WTC11 (cell line): ENCODE data around the gene MAN2B2. TPM values are rescaled to one million over a fixed set of nuclear protein-coding genes. Genes with fewer than 3 reads are reported as not detected.

Experiments
- ATAC-seq: fragments of 200-7000 bp; cut with Tn5 transposase; 2 replicates; pipeline ENCODE4 v1.10.0; 2021; ENCODE audit warnings: mild to moderate bottlenecking, moderate library complexity
- CTCF ChIA-PET: fragments of 300-600 bp; sonication (Branson Sonifier 250); formaldehyde crosslinking; loops from one replicate; lab custom pipeline; 2021; ENCODE audit warnings: antibody characterized with exemption; lab: Charles Lee
- POLR2A ChIA-PET: fragments of 350-600 bp; sonication (Branson Sonifier 250); formaldehyde crosslinking; loops from one replicate; lab custom pipeline; 2021; ENCODE audit warnings: antibody characterized with exemption; lab: Charles Lee
- DNase-seq: peaks from one replicate; pipeline ENCODE4 v3.0.0; 2021; ENCODE audit warnings: low spot score
- H3K27ac Mint-ChIP-seq: 2 replicates; pipeline ENCODE4 v1.8.0; 2021; ENCODE audit warnings: mixed read lengths
- H3K27me3 Mint-ChIP-seq: 2 replicates; pipeline ENCODE4 v1.8.0; 2021; ENCODE audit warnings: low read depth, mild to moderate bottlenecking, moderate library complexity, mixed read lengths
- H3K36me3 Mint-ChIP-seq: 2 replicates; pipeline ENCODE4 v1.8.0; 2021; ENCODE audit warnings: mixed read lengths
- H3K4me1 Mint-ChIP-seq: 2 replicates; pipeline ENCODE4 v1.8.0; 2022; ENCODE audit warnings: mixed read lengths
- H3K4me3 Mint-ChIP-seq: 2 replicates; pipeline ENCODE4 v1.8.0; 2021; ENCODE audit warnings: mild to moderate bottlenecking, moderate library complexity, mixed read lengths
- H3K9me3 Mint-ChIP-seq: 2 replicates; pipeline ENCODE4 v1.8.0; 2021; ENCODE audit warnings: mixed read lengths
- ERG ChIP-seq: fragments of 250-450 bp; sonication (Bioruptor Pico); IDR thresholded peaks from 2 replicates; pipeline ENCODE4 v1.8.0; 2021; ENCODE audit warnings: mild to moderate bottlenecking
- FOXJ3 ChIP-seq: sonication (generic); formaldehyde crosslinking; IDR thresholded peaks from 2 replicates; pipeline ENCODE4 v1.9.0; 2021; ENCODE audit warnings: missing genetic modification reagents, mild to moderate bottlenecking, borderline replicate concordance
- JAZF1 ChIP-seq: fragments of 250-450 bp; sonication (Bioruptor Pico); IDR thresholded peaks from 2 replicates; pipeline ENCODE4 v1.9.0; 2021; ENCODE audit warnings: moderate library complexity, mild to moderate bottlenecking, inconsistent platforms
- JUN ChIP-seq: sonication (generic); formaldehyde crosslinking; IDR thresholded peaks from 2 replicates; pipeline ENCODE4 v1.8.0; 2023; ENCODE audit warnings: mild to moderate bottlenecking, missing genetic modification reagents
- MLX ChIP-seq: sonication (generic); formaldehyde crosslinking; IDR thresholded peaks from 2 replicates; pipeline ENCODE4 v1.8.1; 2023; ENCODE audit warnings: mild to moderate bottlenecking, missing genetic modification reagents, moderate library complexity
- NFATC4 ChIP-seq: fragments of 250-450 bp; sonication (Bioruptor Pico); IDR thresholded peaks from 2 replicates; pipeline ENCODE4 v1.9.0; 2021; ENCODE audit warnings: mild to moderate bottlenecking
- PRRX2 ChIP-seq: fragments of 250-450 bp; sonication (Bioruptor Pico); IDR thresholded peaks from 2 replicates; pipeline ENCODE4 v1.8.0; 2021; ENCODE audit warnings: mild to moderate bottlenecking
- SMAD4 ChIP-seq: sonication (generic); formaldehyde crosslinking; IDR thresholded peaks from 2 replicates; pipeline ENCODE4 v1.8.0; 2022; ENCODE audit warnings: mild to moderate bottlenecking, missing genetic modification reagents
- TCF7 ChIP-seq: sonication (generic); formaldehyde crosslinking; IDR thresholded peaks from 2 replicates; pipeline ENCODE4 v1.8.0; 2022; ENCODE audit warnings: mild to moderate bottlenecking, low read depth, missing genetic modification reagents, moderate library complexity
- TEAD4 ChIP-seq: sonication (generic); formaldehyde crosslinking; IDR thresholded peaks from 2 replicates; pipeline ENCODE4 v1.8.0; 2022; ENCODE audit warnings: mild to moderate bottlenecking, missing genetic modification reagents
- TP53 ChIP-seq: sonication (generic); formaldehyde crosslinking; IDR thresholded peaks from 2 replicates; pipeline ENCODE4 v1.8.1; 2023; ENCODE audit warnings: mild to moderate bottlenecking, missing genetic modification reagents
- ZBTB21 ChIP-seq: sonication (generic); formaldehyde crosslinking; IDR thresholded peaks from 2 replicates; pipeline ENCODE4 v1.8.1; 2023; ENCODE audit warnings: mild to moderate bottlenecking, missing genetic modification reagents, borderline replicate concordance
- ZNF219 ChIP-seq: sonication (generic); formaldehyde crosslinking; IDR thresholded peaks from 2 replicates; pipeline ENCODE4 v1.8.0; 2023; ENCODE audit warnings: missing genetic modification reagents, mild to moderate bottlenecking, borderline replicate concordance
- ZNF263 ChIP-seq: sonication (generic); formaldehyde crosslinking; IDR thresholded peaks from 2 replicates; pipeline ENCODE4 v1.8.1; 2022; ENCODE audit warnings: low read depth, mild to moderate bottlenecking, moderate library complexity, missing genetic modification reagents
- ZNF396 ChIP-seq: fragments of 250-450 bp; sonication (Bioruptor Pico); IDR thresholded peaks from 2 replicates; pipeline ENCODE4 v1.8.0; 2021; ENCODE audit warnings: mild to moderate bottlenecking, moderate library complexity, borderline replicate concordance
- ZNF416 ChIP-seq: fragments of 250-450 bp; sonication (Bioruptor Pico); IDR thresholded peaks from 2 replicates; pipeline ENCODE4 v1.9.0; 2021; ENCODE audit warnings: mild to moderate bottlenecking, inconsistent platforms
- ZNF512 ChIP-seq: sonication (generic); formaldehyde crosslinking; IDR thresholded peaks from 2 replicates; pipeline ENCODE4 v1.8.1; 2022; ENCODE audit warnings: missing genetic modification reagents, borderline replicate concordance
- total RNA-seq: library from RNA; stranded (reverse); gene quantifications from 3 replicates; pipeline ENCODE4 v1.2.3, GENCODE V29; 2021
- TF ChIP-seq, protein P1 (sequence below): fragments of 250-450 bp; sonication (Bioruptor Pico); IDR thresholded peaks from 2 replicates; pipeline ENCODE4 v1.9.0; 2021; ENCODE audit warnings: moderate library complexity, mild to moderate bottlenecking, inconsistent platforms, borderline replicate concordance
- TF ChIP-seq, protein P2 (sequence below): fragments of 250-450 bp; sonication (Bioruptor Pico); IDR thresholded peaks from 2 replicates; pipeline ENCODE4 v1.9.0; 2021; ENCODE audit warnings: mild to moderate bottlenecking
- TF ChIP-seq, protein P3 (sequence below): sonication (generic); formaldehyde crosslinking; IDR thresholded peaks from 2 replicates; pipeline ENCODE4 v1.8.0; 2022; ENCODE audit warnings: missing genetic modification reagents
- TF ChIP-seq, protein P4 (sequence below): sonication (generic); formaldehyde crosslinking; IDR thresholded peaks from 2 replicates; pipeline ENCODE4 v1.8.1; 2022; ENCODE audit warnings: mild to moderate bottlenecking, moderate library complexity, missing genetic modification reagents
- TF ChIP-seq, protein P5 (sequence below): sonication (generic); formaldehyde crosslinking; IDR thresholded peaks from 2 replicates; pipeline ENCODE4 v1.8.0; 2023; ENCODE audit warnings: missing genetic modification reagents

MAN2B2 gene
- total RNA-seq, 1 experiment from 2014 or later, result 6.3 TPM

- peaks cover 8% of the 10 kb centered on the region for H3K9me3 Mint-ChIP-seq
- no peak for DNase-seq
- no peaks in the 10 kb centered on the region for H3K36me3 Mint-ChIP-seq
- H3K4me1 Mint-ChIP-seq, result no peaks in the 10 kb centered on the region
- no peak for ATAC-seq
- H3K4me3 Mint-ChIP-seq, result no peak overlapping the region
- no peaks in the 10 kb centered on the region; the same call in 1 of the 2 replicates for H3K27me3 Mint-ChIP-seq
- no peak overlapping the region for H3K27ac Mint-ChIP-seq
- TF ChIP-seq, protein P1, sequence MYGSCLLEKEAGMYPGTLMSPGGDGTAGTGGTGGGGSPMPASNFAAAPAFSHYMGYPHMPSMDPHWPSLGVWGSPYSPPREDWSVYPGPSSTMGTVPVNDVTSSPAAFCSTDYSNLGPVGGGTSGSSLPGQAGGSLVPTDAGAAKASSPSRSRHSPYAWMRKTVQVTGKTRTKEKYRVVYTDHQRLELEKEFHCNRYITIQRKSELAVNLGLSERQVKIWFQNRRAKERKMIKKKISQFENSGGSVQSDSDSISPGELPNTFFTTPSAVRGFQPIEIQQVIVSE, result no peak
- CTCF ChIA-PET, result interaction anchor here (0.9 to 1.1 kb wide), 2 partner anchors 9 to 11 kb away, joined by 4 read pairs; no protein-coding TSS in a partner anchor
- POLR2A ChIA-PET, result no interaction called here
Observed at GRCh38 chr4:6535329-6535692, 39.7 kb upstream of the MAN2B2 start.

DNA sequence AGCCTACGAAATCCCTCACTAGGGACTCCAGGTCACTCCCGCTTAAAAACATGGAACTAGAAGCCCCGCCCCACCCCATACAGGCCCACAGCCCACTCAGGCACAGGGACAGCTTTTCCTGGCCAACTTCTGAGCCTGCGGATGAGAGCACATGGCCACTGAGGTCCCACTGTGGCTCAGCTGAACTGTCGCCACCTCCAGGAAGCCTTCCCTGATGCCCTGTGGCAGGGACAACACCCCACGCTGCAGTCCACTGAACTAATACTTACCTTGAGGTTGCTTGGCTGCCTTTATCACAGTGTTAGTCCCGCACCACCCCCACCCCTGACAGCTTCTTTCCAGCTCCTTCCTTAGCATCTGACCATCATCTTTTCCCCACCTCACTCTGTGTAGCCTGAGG is 39.3 kb upstream of the MAN2B2 start:
- Mint-ChIP-seq H3K27me3 (no peaks in the 10 kb centered on the region; the same call in 1 of the 2 replicates), H3K4me3 (no peak overlapping the region), H3K9me3 (peaks cover 12% of the 10 kb centered on the region), H3K27ac (no peak overlapping the region), H3K4me1 (no peaks in the 10 kb centered on the region), H3K36me3 (no peaks in the 10 kb centered on the region)
- TF ChIP-seq ZNF219, result no peak
- no peak for TF ChIP-seq FOXJ3 (CRISPR knock-in tag)
- TF ChIP-seq ERG (CRISPR knock-in tag), result no peak
- TF ChIP-seq ZNF396 (CRISPR knock-in tag), result no peak
- TF ChIP-seq, protein P2, sequence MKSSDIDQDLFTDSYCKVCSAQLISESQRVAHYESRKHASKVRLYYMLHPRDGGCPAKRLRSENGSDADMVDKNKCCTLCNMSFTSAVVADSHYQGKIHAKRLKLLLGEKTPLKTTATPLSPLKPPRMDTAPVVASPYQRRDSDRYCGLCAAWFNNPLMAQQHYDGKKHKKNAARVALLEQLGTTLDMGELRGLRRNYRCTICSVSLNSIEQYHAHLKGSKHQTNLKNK, result no peak
- TF ChIP-seq TEAD4 (CRISPR knock-in tag), result no peak
- no peak for TF ChIP-seq PRRX2 (CRISPR knock-in tag)
- TF ChIP-seq TP53 (CRISPR knock-in tag), result no peak
- TF ChIP-seq, protein P3, sequence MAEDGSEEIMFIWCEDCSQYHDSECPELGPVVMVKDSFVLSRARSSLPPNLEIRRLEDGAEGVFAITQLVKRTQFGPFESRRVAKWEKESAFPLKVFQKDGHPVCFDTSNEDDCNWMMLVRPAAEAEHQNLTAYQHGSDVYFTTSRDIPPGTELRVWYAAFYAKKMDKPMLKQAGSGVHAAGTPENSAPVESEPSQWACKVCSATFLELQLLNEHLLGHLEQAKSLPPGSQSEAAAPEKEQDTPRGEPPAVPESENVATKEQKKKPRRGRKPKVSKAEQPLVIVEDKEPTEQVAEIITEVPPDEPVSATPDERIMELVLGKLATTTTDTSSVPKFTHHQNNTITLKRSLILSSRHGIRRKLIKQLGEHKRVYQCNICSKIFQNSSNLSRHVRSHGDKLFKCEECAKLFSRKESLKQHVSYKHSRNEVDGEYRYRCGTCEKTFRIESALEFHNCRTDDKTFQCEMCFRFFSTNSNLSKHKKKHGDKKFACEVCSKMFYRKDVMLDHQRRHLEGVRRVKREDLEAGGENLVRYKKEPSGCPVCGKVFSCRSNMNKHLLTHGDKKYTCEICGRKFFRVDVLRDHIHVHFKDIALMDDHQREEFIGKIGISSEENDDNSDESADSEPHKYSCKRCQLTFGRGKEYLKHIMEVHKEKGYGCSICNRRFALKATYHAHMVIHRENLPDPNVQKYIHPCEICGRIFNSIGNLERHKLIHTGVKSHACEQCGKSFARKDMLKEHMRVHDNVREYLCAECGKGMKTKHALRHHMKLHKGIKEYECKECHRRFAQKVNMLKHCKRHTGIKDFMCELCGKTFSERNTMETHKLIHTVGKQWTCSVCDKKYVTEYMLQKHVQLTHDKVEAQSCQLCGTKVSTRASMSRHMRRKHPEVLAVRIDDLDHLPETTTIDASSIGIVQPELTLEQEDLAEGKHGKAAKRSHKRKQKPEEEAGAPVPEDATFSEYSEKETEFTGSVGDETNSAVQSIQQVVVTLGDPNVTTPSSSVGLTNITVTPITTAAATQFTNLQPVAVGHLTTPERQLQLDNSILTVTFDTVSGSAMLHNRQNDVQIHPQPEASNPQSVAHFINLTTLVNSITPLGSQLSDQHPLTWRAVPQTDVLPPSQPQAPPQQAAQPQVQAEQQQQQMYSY (CRISPR knock-in tag), result no peak
- TF ChIP-seq ZNF263 (CRISPR knock-in tag), result no peak
- POLR2A ChIA-PET, result no interaction called here
- ATAC-seq (no peak), DNase-seq (no peak)
- CTCF ChIA-PET, result interaction anchor here (0.9 to 1.1 kb wide), 2 partner anchors 9 to 11 kb away, joined by 4 read pairs; no protein-coding TSS in a partner anchor

DNA sequence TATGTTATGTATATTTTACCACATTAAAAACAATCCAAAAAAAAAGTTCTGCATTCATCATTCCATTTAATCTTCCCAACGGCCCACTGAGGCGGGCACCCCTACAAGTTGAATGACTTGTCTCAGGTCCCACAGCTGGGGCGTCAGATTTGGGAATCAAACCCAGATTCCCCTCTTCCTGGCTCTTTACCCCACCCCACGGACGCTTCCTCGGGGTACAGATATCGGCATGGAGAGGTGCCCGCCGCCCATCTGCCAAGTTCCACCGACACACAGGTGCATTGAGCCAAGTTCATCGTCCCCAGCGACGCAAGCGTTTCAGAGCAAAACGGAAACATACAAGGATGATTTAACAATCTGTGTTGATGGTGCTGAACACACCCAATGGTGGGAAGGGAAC is 36.9 kb upstream of the MAN2B2 start:
- Mint-ChIP-seq H3K27me3 (no peaks in the 10 kb centered on the region; the same call in 1 of the 2 replicates), H3K4me1 (no peaks in the 10 kb centered on the region), H3K9me3 (peaks cover 15% of the 10 kb centered on the region), H3K27ac (no peak overlapping the region), H3K36me3 (no peaks in the 10 kb centered on the region), H3K4me3 (no peak overlapping the region)
- no peak for ATAC-seq
- CTCF ChIA-PET, result interaction anchor here (0.9 to 1.4 kb wide), 5 partner anchors 8 to 135 kb away, joined by 4 to 5 read pairs (median 5); no protein-coding TSS in a partner anchor
- DNase-seq, result no peak
- POLR2A ChIA-PET, result no interaction called here
- TF ChIP-seq, protein P4, sequence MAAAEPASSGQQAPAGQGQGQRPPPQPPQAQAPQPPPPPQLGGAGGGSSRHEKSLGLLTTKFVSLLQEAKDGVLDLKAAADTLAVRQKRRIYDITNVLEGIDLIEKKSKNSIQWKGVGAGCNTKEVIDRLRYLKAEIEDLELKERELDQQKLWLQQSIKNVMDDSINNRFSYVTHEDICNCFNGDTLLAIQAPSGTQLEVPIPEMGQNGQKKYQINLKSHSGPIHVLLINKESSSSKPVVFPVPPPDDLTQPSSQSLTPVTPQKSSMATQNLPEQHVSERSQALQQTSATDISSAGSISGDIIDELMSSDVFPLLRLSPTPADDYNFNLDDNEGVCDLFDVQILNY (CRISPR knock-in tag), result no peak
- TF ChIP-seq, protein P2, result no peak
- TF ChIP-seq MLX (CRISPR knock-in tag), result no peak
- TF ChIP-seq, protein P5, sequence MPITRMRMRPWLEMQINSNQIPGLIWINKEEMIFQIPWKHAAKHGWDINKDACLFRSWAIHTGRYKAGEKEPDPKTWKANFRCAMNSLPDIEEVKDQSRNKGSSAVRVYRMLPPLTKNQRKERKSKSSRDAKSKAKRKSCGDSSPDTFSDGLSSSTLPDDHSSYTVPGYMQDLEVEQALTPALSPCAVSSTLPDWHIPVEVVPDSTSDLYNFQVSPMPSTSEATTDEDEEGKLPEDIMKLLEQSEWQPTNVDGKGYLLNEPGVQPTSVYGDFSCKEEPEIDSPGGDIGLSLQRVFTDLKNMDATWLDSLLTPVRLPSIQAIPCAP (CRISPR knock-in tag), result no peak
- no peak for TF ChIP-seq JAZF1 (CRISPR knock-in tag)
- no peak for TF ChIP-seq SMAD4 (CRISPR knock-in tag)
- no peak for TF ChIP-seq ZBTB21 (CRISPR knock-in tag)
- TF ChIP-seq ZNF416, result no peak
- no peak for TF ChIP-seq ZNF512 (CRISPR knock-in tag)
- no peak for TF ChIP-seq TCF7 (CRISPR knock-in tag)
- no peak for TF ChIP-seq NFATC4 (CRISPR knock-in tag)
- TF ChIP-seq JUN, result no peak
